Keratinocyte (primary cell): ENCODE results near the gene ATXN10. TPM values are rescaled to one million over a fixed set of nuclear protein-coding genes. Genes with fewer than 3 reads are reported as not detected.

ENCODE experiments used
- DNase-seq: peaks from one replicate; pipeline ENCODE4 v3.0.0-alpha.2; 2011; ENCODE audit warnings: low read depth, missing footprints, low spot score
- FAIRE-seq: peaks from 2 replicates; lab custom pipeline; 2011; peaks lifted over from hg19 to GRCh38; lab: Jason Lieb, UNC
- H2AFZ ChIP-seq: 2 replicates; pipeline ENCODE4 v1.6.0; 2012; ENCODE audit warnings: low read length, control low read depth, inconsistent platforms; ENCODE audit not compliant: control insufficient read depth
- H3K27ac ChIP-seq: 2 replicates; pipeline ENCODE4 v1.5.1; 2011; ENCODE audit warnings: low read length; ENCODE audit not compliant: control insufficient read depth, insufficient read depth
- H3K27me3 ChIP-seq: 3 replicates; pipeline ENCODE4 v1.6.0; 2011; ENCODE audit warnings: low read length; ENCODE audit not compliant: control insufficient read depth, insufficient read depth; ENCODE audit errors: extremely low read depth
- H3K36me3 ChIP-seq, 2 experiments: 2 replicates in 1 of 2; 3 replicates in 1 of 2; pipeline ENCODE4 v1.5.1; 2011; ENCODE audit warnings: low read length in 2 of 2, mild to moderate bottlenecking in 1 of 2; ENCODE audit not compliant: control insufficient read depth in 2 of 2, insufficient read depth in 2 of 2; ENCODE audit errors: extremely low read depth in 1 of 2
- H3K4me1 ChIP-seq: 3 replicates; pipeline ENCODE4 v1.5.1; 2011; ENCODE audit warnings: low read length; ENCODE audit not compliant: control insufficient read depth, insufficient read depth; ENCODE audit errors: extremely low read depth
- H3K4me2 ChIP-seq: 3 replicates; pipeline ENCODE4 v1.6.0; 2011; ENCODE audit warnings: low read depth, low read length; ENCODE audit not compliant: control insufficient read depth, insufficient read depth; ENCODE audit errors: extremely low read depth
- H3K4me3 ChIP-seq, 3 experiments: fragments of 200-600 bp in 1 of 3; sonication (generic) in 1 of 3; 2 replicates in 2 of 3; 3 replicates in 1 of 3; pipeline ENCODE4 v1.5.1; 2011 to 2016; ENCODE audit warnings: low read length in 3 of 3, mild to moderate bottlenecking in 3 of 3, control low read depth in 2 of 3, inconsistent platforms in 1 of 3, low read depth in 1 of 3, mixed read lengths in 1 of 3, mixed run types in 1 of 3, moderate library complexity in 1 of 3; ENCODE audit not compliant: control insufficient read depth in 2 of 3, insufficient read depth in 2 of 3; ENCODE audit errors: extremely low read depth in 1 of 3
- H3K79me2 ChIP-seq: 2 replicates; pipeline ENCODE4 v1.6.0; 2012; ENCODE audit warnings: low read length; ENCODE audit not compliant: control insufficient read depth, insufficient read depth
- H3K9ac ChIP-seq: 3 replicates; pipeline ENCODE4 v1.6.0; 2011; ENCODE audit warnings: low read length; ENCODE audit not compliant: control insufficient read depth, insufficient read depth; ENCODE audit errors: extremely low read depth
- H3K9me1 ChIP-seq: 3 replicates; pipeline ENCODE4 v1.6.0; 2011; ENCODE audit warnings: low read length; ENCODE audit not compliant: control insufficient read depth, insufficient read depth; ENCODE audit errors: extremely low read depth
- H3K9me3 ChIP-seq: 2 replicates; pipeline ENCODE4 v1.5.1; 2012; ENCODE audit warnings: low read depth, low read length; ENCODE audit not compliant: control insufficient read depth
- H4K20me1 ChIP-seq: 3 replicates; pipeline ENCODE4 v1.6.0; 2011; ENCODE audit warnings: low read length; ENCODE audit not compliant: control insufficient read depth, insufficient read depth; ENCODE audit errors: extremely low read depth
- EZH2 ChIP-seq: IDR thresholded peaks from one replicate; pipeline ENCODE4 v1.6.1; 2012; ENCODE audit warnings: inconsistent platforms, mild to moderate bottlenecking, low read length, moderate library complexity
- dilution Hi-C: fragments of 300-500 bp; cut with MboI; formaldehyde crosslinking; loops from one replicate; pipeline ENCODE4 v1.7.0; 2020; ENCODE audit warnings: low sequenced_read_pairs; ENCODE audit not compliant: extremely low pct_ligation_motif_present
- polyA plus RNA-seq, 5 experiments: library from polyadenylated mRNA; depleted of rRNA in 3 of 5; stranded (reverse) in 3 of 5; stranded (forward) in 1 of 5; unstranded in 1 of 5; fragments of >200 nt; gene quantifications; 1 replicate in 1 of 5; 2 replicates in 3 of 5; 3 replicates in 1 of 5; pipeline versions ENCODE4 v1.2.1 to v1.2.3, GENCODE V29; 2011 to 2012; ENCODE audit warnings: missing spikeins in 2 of 5, low read depth in 1 of 5, low replicate concordance in 1 of 5
- TF ChIP-seq, protein P1 (sequence below), 3 experiments: IDR thresholded peaks in 1 of 3; conservative IDR thresholded peaks in 1 of 3; optimal IDR thresholded peaks in 1 of 3; 2 replicates in 2 of 3; 3 replicates in 1 of 3; pipeline versions ENCODE3 to v1.5.1; 2011; ENCODE audit warnings: low read length in 3 of 3, mild to moderate bottlenecking in 3 of 3, moderate library complexity in 2 of 3, control low read depth in 1 of 3, inconsistent platforms in 1 of 3; ENCODE audit not compliant: insufficient read depth in 2 of 3; ENCODE audit errors: extremely low read depth in 1 of 3

The ATXN10 gene
- polyA plus RNA-seq, 1 donor (not counting 4 experiments of a cell fraction or from before 2014, with no cell fraction given), result 276 TPM

- Histone ChIP-seq H3K4me2 (no peak overlapping the region), H2AFZ (no peak overlapping the region), H3K79me2 (peaks cover 48% of the 10 kb centered on the region), H3K36me3 (peaks cover 2 to 20% of the 10 kb centered on the region in 2 experiments), H3K27me3 (no peaks in the 10 kb centered on the region), H3K9me3 (no peaks in the 10 kb centered on the region), H3K4me1 (peaks cover 30% of the 10 kb centered on the region), H3K9ac (no peak overlapping the region), H4K20me1 (no peaks in the 10 kb centered on the region), H3K27ac (no peak overlapping the region), H3K4me3 (no peak overlapping the region), H3K9me1 (no peaks in the 10 kb centered on the region)
- DNase-seq (no peak), FAIRE-seq (no peak)
- TF ChIP-seq, protein P1, sequence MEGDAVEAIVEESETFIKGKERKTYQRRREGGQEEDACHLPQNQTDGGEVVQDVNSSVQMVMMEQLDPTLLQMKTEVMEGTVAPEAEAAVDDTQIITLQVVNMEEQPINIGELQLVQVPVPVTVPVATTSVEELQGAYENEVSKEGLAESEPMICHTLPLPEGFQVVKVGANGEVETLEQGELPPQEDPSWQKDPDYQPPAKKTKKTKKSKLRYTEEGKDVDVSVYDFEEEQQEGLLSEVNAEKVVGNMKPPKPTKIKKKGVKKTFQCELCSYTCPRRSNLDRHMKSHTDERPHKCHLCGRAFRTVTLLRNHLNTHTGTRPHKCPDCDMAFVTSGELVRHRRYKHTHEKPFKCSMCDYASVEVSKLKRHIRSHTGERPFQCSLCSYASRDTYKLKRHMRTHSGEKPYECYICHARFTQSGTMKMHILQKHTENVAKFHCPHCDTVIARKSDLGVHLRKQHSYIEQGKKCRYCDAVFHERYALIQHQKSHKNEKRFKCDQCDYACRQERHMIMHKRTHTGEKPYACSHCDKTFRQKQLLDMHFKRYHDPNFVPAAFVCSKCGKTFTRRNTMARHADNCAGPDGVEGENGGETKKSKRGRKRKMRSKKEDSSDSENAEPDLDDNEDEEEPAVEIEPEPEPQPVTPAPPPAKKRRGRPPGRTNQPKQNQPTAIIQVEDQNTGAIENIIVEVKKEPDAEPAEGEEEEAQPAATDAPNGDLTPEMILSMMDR (optimal IDR thresholded peaks at IDR 0.05 in 1 of 3, IDR thresholded peaks at IDR 0.05 in 1 of 3, conservative IDR thresholded peaks at IDR 0.05 in 1 of 3; ENCODE audit: extremely low read depth in 1 of 3, insufficient read depth in 2 of 3, low read length in 3 of 3), result no peak
- no peak for TF ChIP-seq EZH2
- dilution Hi-C loops, result no loop called here
Observed at GRCh38 chr22:45722006-45722405, 50.4 kb downstream of the ATXN10 start.

DNA sequence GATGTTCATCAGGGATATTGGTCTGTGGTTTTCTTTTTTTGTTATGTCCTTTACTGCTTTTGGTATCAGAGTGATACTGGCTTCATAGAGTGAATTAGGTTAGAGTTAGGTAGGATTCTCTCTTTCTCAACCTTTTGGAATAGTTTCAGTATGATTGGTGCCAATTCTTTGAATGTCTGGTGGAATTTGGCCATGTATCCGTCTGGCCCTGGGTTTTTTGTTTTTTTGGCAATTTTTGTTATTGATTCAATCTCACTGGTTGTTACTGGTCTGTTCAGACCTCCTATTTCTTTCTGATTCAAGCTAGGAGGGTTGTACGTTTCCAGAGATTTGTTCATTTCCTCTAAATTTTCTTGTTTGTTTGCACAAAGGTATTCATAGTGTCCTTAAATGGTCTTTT, 54.4 kb downstream of the ATXN10 start:
- peaks cover 53% of the 10 kb centered on the region for H3K79me2 ChIP-seq
- TF ChIP-seq EZH2, result no peak
- TF ChIP-seq, protein P1 (optimal IDR thresholded peaks at IDR 0.05 in 1 of 3, IDR thresholded peaks at IDR 0.05 in 1 of 3, conservative IDR thresholded peaks at IDR 0.05 in 1 of 3; ENCODE audit: extremely low read depth in 1 of 3, insufficient read depth in 2 of 3, low read length in 3 of 3), result no peak
- DNase-seq (no peak), FAIRE-seq (no peak)
- no peak overlapping the region for H3K27ac ChIP-seq
- H3K4me1 ChIP-seq, result peaks cover 4% of the 10 kb centered on the region
- no peaks in the 10 kb centered on the region for H3K9me1 ChIP-seq
- no peaks in the 10 kb centered on the region for H3K27me3 ChIP-seq
- no peak overlapping the region for H3K4me3 ChIP-seq
- no peaks in the 10 kb centered on the region for H4K20me1 ChIP-seq
- dilution Hi-C loops, result no loop called here
- H3K36me3 ChIP-seq, result peaks cover 3 to 15% of the 10 kb centered on the region in 2 experiments
- H3K9ac ChIP-seq, result no peak overlapping the region
- no peak overlapping the region for H3K4me2 ChIP-seq
- no peak overlapping the region for H2AFZ ChIP-seq
- no peaks in the 10 kb centered on the region for H3K9me3 ChIP-seq
